Rectal smooth muscle tissue (tissue), 1 donor: ENCODE results near the gene KLHL17.
"Not testable (repeated sequence)": the region's sequence is repeated elsewhere in the genome, so short reads cannot be mapped to it uniquely, and the experiment has no call there.

Experiments used
- H3K27ac ChIP-seq: one replicate; pipeline ENCODE4 v1.7.0; 2013; ENCODE audit warnings: low read depth, low read length, inconsistent platforms
- H3K27me3 ChIP-seq: one replicate; pipeline ENCODE4 v1.7.0; 2013; ENCODE audit warnings: low read length; ENCODE audit not compliant: control insufficient read depth, insufficient read depth
- H3K36me3 ChIP-seq: one replicate; pipeline ENCODE4 v1.7.0; 2013; ENCODE audit warnings: low read length; ENCODE audit not compliant: control insufficient read depth, insufficient read depth
- H3K4me1 ChIP-seq: one replicate; pipeline ENCODE4 v1.7.0; 2013; ENCODE audit warnings: low read length; ENCODE audit not compliant: control insufficient read depth, insufficient read depth
- H3K4me3 ChIP-seq: one replicate; pipeline ENCODE4 v1.7.0; 2013; ENCODE audit warnings: low read length
- H3K9ac ChIP-seq: one replicate; pipeline ENCODE4 v1.7.0; 2013; ENCODE audit warnings: low read length

Gene KLHL17

GRCh38 chr1:994546-994945 lies 34.2 kb downstream of the KLHL17 start:
- not testable (repeated sequence) for H3K9ac ChIP-seq, H3K4me3 ChIP-seq, H3K27ac ChIP-seq, H3K4me1 ChIP-seq, H3K36me3 ChIP-seq, H3K27me3 ChIP-seq

- no peaks in the 10 kb centered on the region for H3K4me1 ChIP-seq
- H3K4me3 ChIP-seq, result no peak overlapping the region
- H3K9ac ChIP-seq, result no peak overlapping the region
- no peaks in the 10 kb centered on the region for H3K27me3 ChIP-seq
- H3K27ac ChIP-seq, result no peak overlapping the region
- H3K36me3 ChIP-seq, result no peaks in the 10 kb centered on the region
Measured at GRCh38 chr1:995665-996633, 35.6 kb downstream of the KLHL17 start.

- H3K9ac ChIP-seq, result no peak overlapping the region
- no peak overlapping the region for H3K27ac ChIP-seq
- H3K4me3 ChIP-seq, result no peak overlapping the region
- H3K27me3 ChIP-seq, result no peaks in the 10 kb centered on the region
- H3K36me3 ChIP-seq, result no peaks in the 10 kb centered on the region
- H3K4me1 ChIP-seq, result no peaks in the 10 kb centered on the region
Measured at GRCh38 chr1:996851-997712, 36.7 kb downstream of the KLHL17 start.

GRCh38 chr1:997713-997992 lies 37.3 kb downstream of the KLHL17 start:
- Histone ChIP-seq H3K4me3 (no peak overlapping the region), H3K4me1 (no peaks in the 10 kb centered on the region), H3K27ac (no peak overlapping the region), H3K27me3 (no peaks in the 10 kb centered on the region), H3K9ac (no peak overlapping the region), H3K36me3 (no peaks in the 10 kb centered on the region)

- Histone ChIP-seq H3K27ac (no peak overlapping the region), H3K27me3 (no peaks in the 10 kb centered on the region), H3K4me3 (peak overlapping the region; percentile 8), H3K4me1 (no peaks in the 10 kb centered on the region), H3K9ac (no peak overlapping the region), H3K36me3 (no peaks in the 10 kb centered on the region)
Measured at GRCh38 chr1:997993-998744, 37.8 kb downstream of the KLHL17 start.

GRCh38 chr1:998745-998994 lies 38.3 kb downstream of the KLHL17 start:
- Histone ChIP-seq H3K4me3 (peak overlapping the region; percentile 70), H3K27me3 (no peaks in the 10 kb centered on the region), H3K4me1 (no peaks in the 10 kb centered on the region), H3K36me3 (no peaks in the 10 kb centered on the region), H3K27ac (no peak overlapping the region), H3K9ac (peak overlapping the region; percentile 30)

GRCh38 chr1:998995-999724 lies 38.8 kb downstream of the KLHL17 start:
- no peaks in the 10 kb centered on the region for H3K4me1 ChIP-seq
- H3K27me3 ChIP-seq, result peaks cover 1% of the 10 kb centered on the region
- peak overlapping the region; percentile 30 for H3K9ac ChIP-seq
- no peaks in the 10 kb centered on the region for H3K36me3 ChIP-seq
- H3K4me3 ChIP-seq, result peak overlapping the region; percentile 70
- H3K27ac ChIP-seq, result peak overlapping the region; percentile 70

- Histone ChIP-seq H3K9ac (peak within 1 kb of the TSS; percentile 30), H3K36me3 (no peaks in the 10 kb centered on the region), H3K27me3 (peaks cover 7% of the 10 kb centered on the region), H3K4me1 (no peaks in the 10 kb centered on the region), H3K27ac (peak within 1 kb of the TSS; percentile 98), H3K4me3 (peak within 1 kb of the TSS; percentile 70)
Measured at GRCh38 chr1:999725-1000356, 39.5 kb downstream of the KLHL17 start, which contains the start of gene HES4. Gene HES4, minus strand, starts transcription at chr1:1000097. Its CDS starts 124 bp downstream, at chr1:999973.

- Histone ChIP-seq H3K4me3 (peak overlapping the region; percentile 70), H3K27ac (peak overlapping the region; percentile 98), H3K4me1 (peaks cover 6% of the 10 kb centered on the region), H3K36me3 (no peaks in the 10 kb centered on the region), H3K27me3 (peaks cover 7% of the 10 kb centered on the region), H3K9ac (no peak overlapping the region)
Measured at GRCh38 chr1:1000357-1001056, 40.1 kb downstream of the KLHL17 start.

- Histone ChIP-seq H3K9ac (no peak overlapping the region), H3K27ac (peak overlapping the region; percentile 98), H3K4me3 (peak overlapping the region; percentile 70), H3K27me3 (peaks cover 7% of the 10 kb centered on the region), H3K36me3 (no peaks in the 10 kb centered on the region), H3K4me1 (peaks cover 7% of the 10 kb centered on the region)
Measured at GRCh38 chr1:1001057-1001783, 40.8 kb downstream of the KLHL17 start.
